ENCODE results near the gene CORO7.

Gene CORO7

GRCh38 chr16:4443271-4443670 lies 26.9 kb upstream of the CORO7 start:
- peaks cover 59 to 80% of the 10 kb centered on the region in 2 donors for H3K36me3 ChIP-seq (ENCODE audit: control insufficient read depth in 1 of 2, insufficient read depth in 2 of 2, low read length in 2 of 2)

GRCh38 chr16:4442371-4442770 lies 26.0 kb upstream of the CORO7 start:
- Histone ChIP-seq H3K4me1 (ENCODE audit: control insufficient read depth in 1 of 2, insufficient read depth in 2 of 2, low read length in 2 of 2) (no peaks in the 10 kb centered on the region), H3K27ac (ENCODE audit: low read length) (no peak overlapping the region), H3K36me3 (ENCODE audit: control insufficient read depth in 1 of 2, insufficient read depth in 2 of 2, low read length in 2 of 2) (peaks cover 63 to 82% of the 10 kb centered on the region in 2 donors), H3K27me3 (ENCODE audit: low read depth, low read length) (no peaks in the 10 kb centered on the region), H3K9me3 (ENCODE audit: control insufficient read depth in 1 of 2, low read length in 2 of 2) (no peaks in the 10 kb centered on the region), H3K4me3 (ENCODE audit: low read depth in 1 of 2, low read length in 2 of 2) (no peak overlapping the region)

More at GRCh38 chr16:4443271-4443670, 26.9 kb upstream of the CORO7 start:
- Histone ChIP-seq H3K9me3 (ENCODE audit: control insufficient read depth in 1 of 2, low read length in 2 of 2) (no peaks in the 10 kb centered on the region), H3K4me3 (ENCODE audit: low read depth in 1 of 2, low read length in 2 of 2) (no peak overlapping the region), H3K27ac (ENCODE audit: low read length) (no peak overlapping the region), H3K4me1 (ENCODE audit: control insufficient read depth in 1 of 2, insufficient read depth in 2 of 2, low read length in 2 of 2) (no peaks in the 10 kb centered on the region), H3K27me3 (ENCODE audit: low read depth, low read length) (no peaks in the 10 kb centered on the region)

GRCh38 chr16:4437366-4437765 lies 21.0 kb upstream of the CORO7 start:
- Histone ChIP-seq H3K27me3 (ENCODE audit: low read depth, low read length) (no peaks in the 10 kb centered on the region), H3K36me3 (ENCODE audit: control insufficient read depth in 1 of 2, insufficient read depth in 2 of 2, low read length in 2 of 2) (peaks cover 58 to 61% of the 10 kb centered on the region in 2 donors), H3K4me3 (ENCODE audit: low read depth in 1 of 2, low read length in 2 of 2) (no peak overlapping the region), H3K27ac (ENCODE audit: low read length) (no peak overlapping the region), H3K9me3 (ENCODE audit: control insufficient read depth in 1 of 2, low read length in 2 of 2) (no peaks in the 10 kb centered on the region), H3K4me1 (ENCODE audit: control insufficient read depth in 1 of 2, insufficient read depth in 2 of 2, low read length in 2 of 2) (no peaks in the 10 kb centered on the region)

GRCh38 chr16:4435337-4436067 lies 19.1 kb upstream of the CORO7 start:
- no peak overlapping the region for H3K27ac ChIP-seq (ENCODE audit: low read length)

GRCh38 chr16:4433914-4434787 lies 17.8 kb upstream of the CORO7 start:
- Histone ChIP-seq H3K9me3 (ENCODE audit: control insufficient read depth in 1 of 2, low read length in 2 of 2) (no peaks in the 10 kb centered on the region), H3K27me3 (ENCODE audit: low read depth, low read length) (no peaks in the 10 kb centered on the region), H3K4me1 (ENCODE audit: control insufficient read depth in 1 of 2, insufficient read depth in 2 of 2, low read length in 2 of 2) (no peaks in the 10 kb centered on the region), H3K36me3 (ENCODE audit: control insufficient read depth in 1 of 2, insufficient read depth in 2 of 2, low read length in 2 of 2) (peaks cover 33 to 38% of the 10 kb centered on the region in 2 donors), H3K4me3 (ENCODE audit: low read depth in 1 of 2, low read length in 2 of 2) (no peak overlapping the region), H3K27ac (ENCODE audit: low read length) (no peak overlapping the region)

More at GRCh38 chr16:4435337-4436067, 19.1 kb upstream of the CORO7 start:
- Histone ChIP-seq H3K36me3 (ENCODE audit: control insufficient read depth in 1 of 2, insufficient read depth in 2 of 2, low read length in 2 of 2) (peaks cover 40 to 48% of the 10 kb centered on the region in 2 donors), H3K4me1 (ENCODE audit: control insufficient read depth in 1 of 2, insufficient read depth in 2 of 2, low read length in 2 of 2) (no peaks in the 10 kb centered on the region), H3K9me3 (ENCODE audit: control insufficient read depth in 1 of 2, low read length in 2 of 2) (no peaks in the 10 kb centered on the region), H3K4me3 (ENCODE audit: low read depth in 1 of 2, low read length in 2 of 2) (no peak overlapping the region), H3K27me3 (ENCODE audit: low read depth, low read length) (no peaks in the 10 kb centered on the region)

GRCh38 chr16:4433228-4433627 lies 16.8 kb upstream of the CORO7 start:
- H3K4me3 ChIP-seq (ENCODE audit: low read depth in 1 of 2, low read length in 2 of 2): no peak overlapping the region
- H3K9me3 ChIP-seq (ENCODE audit: control insufficient read depth in 1 of 2, low read length in 2 of 2): no peaks in the 10 kb centered on the region
- no peaks in the 10 kb centered on the region for H3K27me3 ChIP-seq (ENCODE audit: low read depth, low read length)
- peaks cover 31 to 38% of the 10 kb centered on the region in 2 donors for H3K36me3 ChIP-seq (ENCODE audit: control insufficient read depth in 1 of 2, insufficient read depth in 2 of 2, low read length in 2 of 2)
- no peaks in the 10 kb centered on the region for H3K4me1 ChIP-seq (ENCODE audit: control insufficient read depth in 1 of 2, insufficient read depth in 2 of 2, low read length in 2 of 2)
- no peak overlapping the region for H3K27ac ChIP-seq (ENCODE audit: low read length)

GRCh38 chr16:4431023-4431422 lies 14.6 kb upstream of the CORO7 start:
- Histone ChIP-seq H3K4me1 (ENCODE audit: control insufficient read depth in 1 of 2, insufficient read depth in 2 of 2, low read length in 2 of 2) (peaks cover 6 to 14% of the 10 kb centered on the region in 2 donors), H3K4me3 (ENCODE audit: low read depth in 1 of 2, low read length in 2 of 2) (no peak overlapping the region), H3K36me3 (ENCODE audit: control insufficient read depth in 1 of 2, insufficient read depth in 2 of 2, low read length in 2 of 2) (peaks cover 18 to 19% of the 10 kb centered on the region in 2 donors), H3K9me3 (ENCODE audit: control insufficient read depth in 1 of 2, low read length in 2 of 2) (no peaks in the 10 kb centered on the region), H3K27me3 (ENCODE audit: low read depth, low read length) (no peaks in the 10 kb centered on the region), H3K27ac (ENCODE audit: low read length) (no peak overlapping the region)

- Histone ChIP-seq H3K27ac (ENCODE audit: low read length) (no peak overlapping the region), H3K36me3 (ENCODE audit: control insufficient read depth in 1 of 2, insufficient read depth in 2 of 2, low read length in 2 of 2) (peaks cover 0 to 7% of the 10 kb centered on the region in 2 donors), H3K4me3 (ENCODE audit: low read depth in 1 of 2, low read length in 2 of 2) (no peak overlapping the region), H3K27me3 (ENCODE audit: low read depth, low read length) (no peaks in the 10 kb centered on the region), H3K4me1 (ENCODE audit: control insufficient read depth in 1 of 2, insufficient read depth in 2 of 2, low read length in 2 of 2) (peaks cover 6 to 18% of the 10 kb centered on the region in 2 donors), H3K9me3 (ENCODE audit: control insufficient read depth in 1 of 2, low read length in 2 of 2) (no peaks in the 10 kb centered on the region)
These were observed 12.1 kb upstream of the CORO7 start for GRCh38 chr16:4428500-4428899.

GRCh38 chr16:4426722-4427372 lies 10.5 kb upstream of the CORO7 start:
- Histone ChIP-seq H3K27ac (ENCODE audit: low read length) (peak overlapping the region; percentile 99), H3K27me3 (ENCODE audit: low read depth, low read length) (no peaks in the 10 kb centered on the region), H3K4me3 (ENCODE audit: low read depth in 1 of 2, low read length in 2 of 2) (peak overlapping the region; percentile 76 to 87), H3K36me3 (ENCODE audit: control insufficient read depth in 1 of 2, insufficient read depth in 2 of 2, low read length in 2 of 2) (peaks cover 0 to 7% of the 10 kb centered on the region in 2 donors), H3K9me3 (ENCODE audit: control insufficient read depth in 1 of 2, low read length in 2 of 2) (no peaks in the 10 kb centered on the region), H3K4me1 (ENCODE audit: control insufficient read depth in 1 of 2, insufficient read depth in 2 of 2, low read length in 2 of 2) (peaks cover 6 to 18% of the 10 kb centered on the region in 2 donors)

- H3K27ac ChIP-seq (ENCODE audit: low read length): peak overlapping the region; percentile 99
These were observed 9.8 kb upstream of the CORO7 start for GRCh38 chr16:4426021-4426684.

More at GRCh38 chr16:4426021-4426684, 9.8 kb upstream of the CORO7 start:
- H3K27me3 ChIP-seq (ENCODE audit: low read depth, low read length): no peaks in the 10 kb centered on the region
- peaks cover 6 to 18% of the 10 kb centered on the region in 2 donors for H3K4me1 ChIP-seq (ENCODE audit: control insufficient read depth in 1 of 2, insufficient read depth in 2 of 2, low read length in 2 of 2)
- H3K36me3 ChIP-seq (ENCODE audit: control insufficient read depth in 1 of 2, insufficient read depth in 2 of 2, low read length in 2 of 2): peaks cover 0 to 5% of the 10 kb centered on the region in 2 donors
- H3K9me3 ChIP-seq (ENCODE audit: control insufficient read depth in 1 of 2, low read length in 2 of 2): no peaks in the 10 kb centered on the region
- peak overlapping the region; percentile 76 to 87 for H3K4me3 ChIP-seq (ENCODE audit: low read depth in 1 of 2, low read length in 2 of 2)
